Tibial artery (tissue), 4 donors: ENCODE results near the gene NDOR1.

ENCODE experiments used
- DNase-seq, 2 donors: peaks; one replicate each; pipeline ENCODE4 v3.0.0-alpha.2; 2019
- H3K27ac ChIP-seq, 2 donors: fragments of 200-600 bp; sonication (generic) in 1 of 2; 1 replicate in 1 of 2; 2 replicates in 1 of 2; pipeline ENCODE4 v1.5.1; 2018 to 2019; ENCODE audit warnings: mild to moderate bottlenecking in 1 of 2
- H3K27me3 ChIP-seq, 2 donors: fragments of 200-600 bp; sonication (generic) in 1 of 2; one replicate each; pipeline versions ENCODE4 v1.5.1 to v1.6.0; 2016 to 2019
- H3K36me3 ChIP-seq, 3 donors: fragments of 200-600 bp; sonication (generic) in 2 of 3; one replicate each; pipeline ENCODE4 v1.5.1; 2016 to 2019; ENCODE audit warnings: mild to moderate bottlenecking in 2 of 3
- H3K4me1 ChIP-seq, 4 donors: fragments of 200-600 bp; sonication (generic) in 2 of 4; 1 replicate in 3 of 4; 2 replicates in 1 of 4; pipeline ENCODE4 v1.5.1; 2016 to 2019
- H3K4me3 ChIP-seq, 2 donors: fragments of 200-600 bp; sonication (generic) in 1 of 2; 1 replicate in 1 of 2; 2 replicates in 1 of 2; pipeline ENCODE4 v1.5.1; 2018 to 2019; ENCODE audit warnings: mild to moderate bottlenecking in 2 of 2
- H3K9me3 ChIP-seq, 3 donors: fragments of 200-600 bp; sonication (generic) in 1 of 3; one replicate each; pipeline ENCODE4 v1.5.1; 2016 to 2019
- CTCF ChIP-seq, 2 experiments: fragments of 200-600 bp in 1 of 2; fragments of 450-650 bp in 1 of 2; IDR thresholded peaks; one replicate each; pipeline ENCODE4 v1.5.1; 2017 to 2019; ENCODE audit warnings: antibody characterized with exemption in 2 of 2, mild to moderate bottlenecking in 1 of 2, moderate library complexity in 1 of 2
- intact Hi-C: fragments of 100-400 bp; cut with DNase I; formaldehyde crosslinking; loops from one replicate; pipeline ENCODE4 v1.15.0; 2023; ENCODE audit warnings: low total_unique reads

NDOR1 gene

DNA sequence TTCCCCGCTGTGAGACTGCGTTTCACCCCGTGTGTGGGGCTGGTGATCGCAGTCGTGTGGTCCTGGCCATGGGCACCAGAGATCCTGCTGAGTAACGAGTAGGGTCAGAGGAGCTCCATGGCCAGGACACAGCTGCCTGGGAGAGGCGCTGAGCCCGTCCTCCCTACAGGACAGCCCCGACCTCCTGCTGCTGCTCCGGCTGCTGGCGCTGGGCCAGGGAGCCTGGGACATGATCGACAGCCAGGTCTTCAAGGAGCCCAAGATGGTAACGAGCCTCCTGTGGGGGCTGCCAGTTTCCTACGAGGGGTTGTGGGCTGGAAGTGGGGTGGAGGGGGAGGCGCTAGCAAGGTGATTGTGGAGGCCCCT is 60.6 kb downstream of the NDOR1 start:
- Histone ChIP-seq H3K4me1 (peaks cover 5 to 30% (median 22%) of the 10 kb centered on the region in 4 donors), H3K9me3 (no peaks in the 10 kb centered on the region), H3K27ac (no peak overlapping the region), H3K27me3 (no peaks in the 10 kb centered on the region), H3K4me3 (no peak overlapping the region), H3K36me3 (peaks cover 20 to 79% (median 53%) of the 10 kb centered on the region in 3 donors)
- intact Hi-C loops = no loop called here
- no peak for TF ChIP-seq CTCF (IDR thresholded peaks at IDR 0.05)
- DNase-seq = no peak
